Body of pancreas (tissue), 4 donors: Measurements from ENCODE around the gene SLC25A13.

Experiments
- POLR2A ChIP-seq, 3 donors: fragments of 450-650 bp; IDR thresholded peaks; one replicate each; pipeline ENCODE4 v1.6.1; 2016; ENCODE audit warnings: antibody characterized with exemption in 3 of 3, mild to moderate bottlenecking in 2 of 3
- TF ChIP-seq, protein P1 (sequence below), 7 experiments: fragments of 450-650 bp in 4 of 7; fragments of 200-600 bp in 3 of 7; sonication (generic) in 3 of 7; IDR thresholded peaks; one replicate each; pipeline ENCODE4 v1.5.1; 2016 to 2019; ENCODE audit warnings: antibody characterized with exemption in 7 of 7

DNA sequence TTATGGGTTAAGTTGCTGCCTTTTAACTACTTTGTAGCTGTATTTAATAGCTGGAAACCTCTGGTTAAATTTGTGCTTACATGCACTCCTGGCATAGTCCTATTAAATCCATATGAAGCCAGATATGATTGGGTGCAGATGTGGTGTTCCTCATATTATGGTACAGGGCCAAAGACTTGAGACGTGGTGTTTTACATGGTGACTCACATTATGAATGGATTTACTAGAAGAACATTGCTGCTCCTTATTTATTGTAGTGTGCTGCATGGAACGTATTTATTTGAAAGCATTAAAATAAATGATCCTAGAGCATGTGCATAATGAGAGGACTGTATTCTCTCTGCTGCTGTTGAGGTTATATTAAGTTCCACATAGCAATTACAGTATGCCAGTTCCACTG is 224.1 kb downstream of the SLC25A13 start:
- TF ChIP-seq POLR2A (IDR thresholded peaks at IDR 0.05), result no peak
- TF ChIP-seq, protein P1, sequence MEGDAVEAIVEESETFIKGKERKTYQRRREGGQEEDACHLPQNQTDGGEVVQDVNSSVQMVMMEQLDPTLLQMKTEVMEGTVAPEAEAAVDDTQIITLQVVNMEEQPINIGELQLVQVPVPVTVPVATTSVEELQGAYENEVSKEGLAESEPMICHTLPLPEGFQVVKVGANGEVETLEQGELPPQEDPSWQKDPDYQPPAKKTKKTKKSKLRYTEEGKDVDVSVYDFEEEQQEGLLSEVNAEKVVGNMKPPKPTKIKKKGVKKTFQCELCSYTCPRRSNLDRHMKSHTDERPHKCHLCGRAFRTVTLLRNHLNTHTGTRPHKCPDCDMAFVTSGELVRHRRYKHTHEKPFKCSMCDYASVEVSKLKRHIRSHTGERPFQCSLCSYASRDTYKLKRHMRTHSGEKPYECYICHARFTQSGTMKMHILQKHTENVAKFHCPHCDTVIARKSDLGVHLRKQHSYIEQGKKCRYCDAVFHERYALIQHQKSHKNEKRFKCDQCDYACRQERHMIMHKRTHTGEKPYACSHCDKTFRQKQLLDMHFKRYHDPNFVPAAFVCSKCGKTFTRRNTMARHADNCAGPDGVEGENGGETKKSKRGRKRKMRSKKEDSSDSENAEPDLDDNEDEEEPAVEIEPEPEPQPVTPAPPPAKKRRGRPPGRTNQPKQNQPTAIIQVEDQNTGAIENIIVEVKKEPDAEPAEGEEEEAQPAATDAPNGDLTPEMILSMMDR (IDR thresholded peaks at IDR 0.05), result no peak
